Kasumi-1 (cell line): ENCODE results near the gene IDH3G.
"Not testable (repeated sequence)": the region's sequence is repeated elsewhere in the genome, so short reads cannot be mapped to it uniquely, and the experiment has no call there.

ENCODE experiments used
- DNase-seq, 2 experiments: peaks; one replicate each; lab custom pipeline; 2025; lab: John Stamatoyannopoulos, UW

The IDH3G gene

DNA sequence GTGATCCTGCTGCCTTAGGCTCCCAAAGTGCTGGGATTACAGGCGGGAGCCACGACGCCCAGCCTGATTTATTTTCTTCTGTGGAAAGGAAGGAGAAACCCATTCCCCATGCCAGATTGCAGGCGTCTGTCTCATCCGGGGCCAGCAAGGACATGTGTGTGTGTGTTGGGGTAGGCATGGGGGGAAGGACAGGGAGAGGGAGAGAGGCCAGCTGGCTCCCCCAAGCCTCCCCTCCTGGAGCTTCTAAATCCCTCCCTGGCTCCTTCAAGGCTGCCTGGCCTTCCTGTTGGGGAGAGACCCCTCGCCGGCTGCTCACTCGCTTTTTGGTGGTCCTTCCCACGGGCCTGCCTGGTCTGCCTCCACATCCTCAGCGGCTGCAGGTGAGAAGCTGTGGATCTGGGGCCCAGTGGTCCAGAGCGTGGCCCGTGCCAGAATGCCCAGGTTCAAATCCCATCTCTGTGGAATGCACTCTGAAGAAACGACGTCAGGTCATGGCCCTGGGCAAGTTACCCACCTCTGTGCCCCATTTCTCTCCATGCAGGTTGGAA is 31.5 kb downstream of the IDH3G start:
- DNase-seq = no peak

DNA sequence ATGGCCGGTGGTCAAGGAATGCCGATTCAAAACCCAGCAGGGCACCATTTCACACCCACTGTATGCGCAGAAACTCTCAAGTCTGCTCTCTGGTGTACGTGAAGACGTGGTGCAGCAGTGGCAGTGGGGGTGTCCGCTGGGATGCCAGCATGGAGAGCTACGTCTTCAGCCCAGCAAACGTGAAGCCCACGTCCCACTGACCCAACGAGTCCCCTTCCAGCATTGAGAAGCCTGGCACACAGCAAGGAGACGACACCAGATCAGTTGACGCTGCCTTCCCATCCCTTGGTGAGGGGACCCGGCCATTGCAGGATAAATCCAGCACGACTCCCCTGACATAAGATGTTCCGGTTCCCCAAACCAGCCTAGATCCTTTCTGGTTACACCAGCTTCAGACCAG is 32.3 kb downstream of the IDH3G start:
- DNase-seq = no peak

- DNase-seq = no peak
Observed at GRCh38 chrX:153755136-153755535, 39.0 kb downstream of the IDH3G start.

DNA sequence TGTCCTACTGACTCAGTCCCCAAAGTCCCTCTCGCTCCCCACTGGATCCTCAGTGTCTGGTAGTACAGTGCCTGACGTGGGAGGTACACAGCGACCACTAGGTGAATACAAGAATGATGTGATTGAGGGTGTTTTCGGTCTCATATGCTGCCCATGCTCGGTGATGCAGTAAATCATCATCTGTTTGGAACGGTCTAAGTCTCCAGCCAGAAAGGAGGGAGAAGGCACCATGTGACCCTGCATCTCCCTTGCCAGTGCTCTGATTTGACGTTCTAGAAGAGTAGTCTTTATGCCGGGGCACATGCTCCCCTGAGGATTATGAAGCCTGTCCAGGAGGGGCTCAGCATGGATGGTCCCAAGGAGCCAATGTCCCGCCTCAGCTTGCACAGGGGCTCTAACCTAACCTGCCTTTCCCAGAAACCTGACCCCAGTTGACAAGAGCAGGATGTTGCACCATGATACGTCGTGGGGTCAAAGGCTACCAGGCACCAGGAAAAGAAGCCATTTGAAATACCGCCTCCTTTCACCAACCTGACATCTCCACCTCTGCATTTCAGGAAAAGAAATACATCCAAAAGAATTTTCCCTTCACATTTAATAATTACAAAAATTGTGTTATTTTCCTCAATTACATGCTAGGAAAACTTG is 43.9 kb downstream of the IDH3G start:
- no peak for DNase-seq

GRCh38 chrX:153749017-153749416 is 45.2 kb downstream of the IDH3G start:
- not testable (repeated sequence) for DNase-seq

- DNase-seq = not testable (repeated sequence)
Observed at GRCh38 chrX:153746991-153747390, 47.2 kb downstream of the IDH3G start.

DNA sequence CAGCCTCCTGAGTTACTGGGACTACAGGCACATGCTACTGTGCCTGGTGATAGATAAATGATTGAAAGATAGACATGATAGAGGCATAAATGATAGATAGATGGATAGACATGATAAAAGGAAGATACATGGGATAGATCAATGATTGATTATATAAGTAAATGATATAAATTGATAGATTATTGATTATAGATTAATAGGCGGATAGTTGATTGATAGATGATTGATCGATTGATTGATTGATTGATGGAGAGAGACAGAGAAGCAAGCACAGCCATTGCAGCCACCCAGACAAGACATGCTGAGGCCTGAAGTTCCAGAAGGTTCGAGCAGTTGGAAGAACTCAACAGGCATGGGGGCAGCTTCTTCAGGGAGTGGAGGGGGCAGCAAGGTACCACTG is 47.8 kb downstream of the IDH3G start:
- DNase-seq = no peak

GRCh38 chrX:153745067-153745433 is 49.1 kb downstream of the IDH3G start:
- not testable (repeated sequence) for DNase-seq

- DNase-seq = no peak
Observed at GRCh38 chrX:153744210-153745066, 49.7 kb downstream of the IDH3G start.

DNA sequence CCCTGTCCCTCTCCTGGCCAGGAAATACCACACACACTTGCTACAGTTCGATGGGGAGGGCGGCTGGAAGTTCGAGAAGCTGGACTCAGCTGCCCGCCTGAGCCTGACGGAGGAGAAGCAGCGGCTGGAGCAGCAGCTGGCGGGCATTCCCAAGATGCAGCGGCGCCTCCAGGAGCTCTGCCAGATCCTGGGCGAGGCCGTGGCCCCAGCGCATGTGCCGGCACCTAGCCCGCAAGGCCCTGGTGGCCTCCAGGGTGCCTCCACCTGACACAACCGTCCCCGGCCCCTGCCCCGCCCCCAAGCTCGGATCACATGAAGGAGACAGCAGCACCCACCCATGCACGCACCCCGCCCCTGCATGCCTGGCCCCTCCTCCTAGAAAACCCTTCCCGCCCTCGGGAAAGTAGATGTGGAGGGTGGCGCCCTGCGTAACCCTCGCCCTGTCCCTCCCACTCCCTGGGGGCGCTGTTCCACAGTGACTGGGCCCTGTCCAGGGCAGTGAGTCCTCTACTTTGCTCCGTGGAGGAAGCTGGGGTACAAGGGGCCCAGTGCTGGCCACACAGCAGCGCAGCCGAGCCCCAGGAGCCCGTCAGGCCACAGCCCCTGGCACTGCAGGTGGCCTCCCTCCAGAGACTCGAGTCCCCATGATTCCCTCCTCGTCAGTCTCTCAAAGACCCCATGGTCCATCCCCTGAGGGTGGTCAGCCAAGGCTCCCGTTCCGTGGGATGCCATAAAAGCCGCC is 50.5 kb downstream of the IDH3G start:
- not testable (repeated sequence) for DNase-seq

- DNase-seq = not testable (repeated sequence)
Observed at GRCh38 chrX:153742796-153743467, 51.2 kb downstream of the IDH3G start.

DNA sequence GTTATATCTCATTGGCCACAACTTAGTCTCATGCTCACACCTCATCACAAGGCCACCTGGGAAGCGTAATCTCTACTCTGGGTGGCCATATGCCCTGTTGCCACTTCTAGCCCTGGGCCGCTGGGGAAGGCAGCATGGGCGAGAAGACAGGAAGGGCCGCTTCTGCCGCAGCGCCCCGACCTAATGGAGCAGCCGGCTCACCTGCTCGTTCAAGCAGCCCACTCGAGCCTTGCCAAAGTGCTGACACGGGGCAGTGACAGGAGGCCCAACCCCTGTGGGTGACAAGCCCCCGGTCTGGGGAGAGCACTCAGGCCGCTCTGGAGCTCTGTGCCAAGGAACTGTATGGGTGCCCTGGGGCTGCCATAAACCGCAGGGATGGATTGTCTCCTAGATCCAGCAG is 52.1 kb downstream of the IDH3G start:
- DNase-seq = not testable (repeated sequence)

- DNase-seq = no peak
Observed at GRCh38 chrX:153741446-153741845, 52.7 kb downstream of the IDH3G start.

- no peak for DNase-seq
Observed at GRCh38 chrX:153740631-153741222, 53.4 kb downstream of the IDH3G start.

DNA sequence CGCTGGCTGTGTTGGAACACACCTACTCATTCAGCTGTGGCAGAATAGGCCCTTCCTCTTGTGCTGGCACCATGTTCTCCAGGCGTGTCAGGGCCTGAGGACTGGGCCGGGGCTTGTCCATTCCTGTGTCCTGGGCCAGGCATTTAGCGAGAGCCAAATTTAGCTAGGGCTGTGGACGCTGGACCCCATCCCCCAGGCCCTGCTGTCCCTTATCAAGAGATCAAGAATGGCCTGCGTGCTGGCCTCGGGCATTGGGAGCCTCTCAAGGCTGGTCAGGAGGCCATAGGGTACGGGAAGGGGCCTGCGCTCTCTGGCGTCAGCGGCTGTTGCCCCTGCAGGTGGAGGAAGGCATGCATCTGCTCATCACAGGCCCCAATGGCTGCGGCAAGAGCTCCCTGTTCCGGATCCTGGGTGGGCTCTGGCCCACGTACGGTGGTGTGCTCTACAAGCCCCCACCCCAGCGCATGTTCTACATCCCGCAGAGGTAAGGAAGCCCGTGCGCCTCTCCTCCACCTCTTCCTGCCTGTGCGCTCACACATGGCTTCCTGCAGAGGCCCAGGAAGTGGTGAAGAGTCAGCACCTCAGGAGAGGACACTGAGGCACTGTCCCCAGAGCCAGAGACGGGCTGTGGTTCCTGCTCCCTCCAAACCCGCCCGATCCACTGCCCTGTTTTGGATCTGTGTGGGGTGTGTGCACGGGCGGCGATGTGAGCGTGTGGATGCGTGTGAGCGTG is 54.3 kb downstream of the IDH3G start:
- DNase-seq = no peak

GRCh38 chrX:153738056-153738605 is 56.0 kb downstream of the IDH3G start:
- no peak for DNase-seq

GRCh38 chrX:153736871-153737441 is 57.2 kb downstream of the IDH3G start:
- no peak for DNase-seq

- no peak for DNase-seq
Observed at GRCh38 chrX:153736071-153736820, 57.9 kb downstream of the IDH3G start.
